ENCODE results near the gene KLHL22.
A peak's percentile ranks its signal among the peaks of the same experiment; 100 is the strongest.
"Not testable (repeated sequence)": the region's sequence is repeated elsewhere in the genome, so short reads cannot be mapped to it uniquely, and the experiment has no call there.

The KLHL22 gene

GRCh38 chr22:20523086-20523983, 27.7 kb upstream of the KLHL22 start:
- DNase-seq (ENCODE audit: low spot score): no peak

DNA sequence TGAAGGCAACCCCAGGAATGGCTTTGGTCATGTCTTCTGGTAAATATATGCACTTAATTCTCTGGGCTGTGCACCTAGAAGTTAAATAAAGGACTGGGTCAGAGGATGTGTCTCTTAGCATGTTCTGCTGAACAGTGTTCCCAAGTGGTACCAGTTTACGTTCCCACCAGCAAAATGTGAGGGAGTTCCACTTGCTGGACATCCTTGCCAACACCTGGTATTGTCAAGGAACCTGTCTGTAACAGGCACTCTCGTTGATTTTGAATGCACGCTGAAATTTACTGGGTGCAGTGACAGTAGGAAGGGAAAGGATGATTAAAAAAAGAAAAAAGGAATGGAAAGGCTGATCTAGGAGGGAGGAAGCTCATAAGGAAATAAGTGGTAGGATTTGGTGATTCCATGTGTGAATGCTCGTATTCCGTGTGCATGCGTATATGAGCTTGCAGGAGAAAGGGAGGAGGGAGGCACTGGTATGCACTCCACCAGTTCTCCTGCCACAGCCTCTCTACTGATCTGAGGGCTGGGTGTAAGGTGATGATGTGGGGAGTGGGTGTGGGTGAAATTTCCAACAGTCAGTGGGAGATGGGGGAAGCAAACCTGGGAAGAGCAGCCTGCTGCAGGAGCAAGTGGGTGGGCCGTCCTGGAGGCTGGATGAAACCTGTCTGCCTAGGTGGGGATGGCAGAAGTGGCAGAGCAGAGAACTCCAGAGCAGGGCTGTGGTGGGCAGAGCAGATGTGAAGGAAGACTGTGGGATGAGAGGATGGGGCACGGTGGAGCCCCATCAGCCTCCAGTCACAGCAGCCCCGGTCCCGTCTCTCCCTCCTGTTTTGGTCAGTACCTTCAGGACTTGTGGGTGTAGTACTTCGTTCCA, 26.8 kb upstream of the KLHL22 start:
- DNase-seq (ENCODE audit: low spot score): no peak

GRCh38 chr22:20520093-20520511, 24.5 kb upstream of the KLHL22 start:
- DNase-seq (ENCODE audit: low spot score): no peak

- no peak for DNase-seq (ENCODE audit: low spot score)
Observed at GRCh38 chr22:20519558-20519957, 24.0 kb upstream of the KLHL22 start.

DNA sequence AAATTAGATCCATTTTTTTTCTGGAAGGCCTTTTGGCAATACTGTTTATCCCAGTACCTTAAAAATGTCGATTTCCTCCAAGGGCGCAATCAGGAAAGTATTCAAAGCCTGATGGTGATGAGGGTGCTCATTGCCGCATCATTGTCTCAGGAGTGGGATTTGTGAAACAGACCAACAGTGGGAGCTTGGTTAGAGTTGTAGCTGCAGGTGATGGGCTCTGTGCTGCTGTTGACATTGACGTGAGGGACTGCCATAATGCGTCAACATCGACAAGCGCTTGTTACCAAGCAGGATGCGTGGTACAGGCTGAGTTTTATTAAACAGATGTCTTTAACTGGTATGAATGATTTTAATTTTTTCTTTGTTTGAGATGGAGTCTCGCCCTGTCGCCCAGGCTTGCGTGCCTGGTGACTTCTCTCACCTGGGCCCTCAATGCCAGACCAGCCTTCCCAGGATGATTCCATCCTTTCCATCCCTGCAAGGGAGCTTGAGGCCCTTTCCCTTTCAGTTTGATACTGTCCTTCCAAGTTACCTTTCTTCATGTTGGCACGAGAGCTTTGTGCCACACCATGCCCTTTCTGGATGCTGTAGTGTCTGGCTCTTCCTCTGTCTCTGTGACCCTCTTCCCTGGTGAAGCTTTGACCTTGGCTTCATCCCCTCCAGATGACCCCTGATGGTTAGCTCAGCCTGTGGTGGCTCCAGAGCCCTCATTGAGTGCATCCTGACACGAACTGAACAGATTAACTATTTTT, 22.4 kb upstream of the KLHL22 start:
- DNase-seq (ENCODE audit: low spot score): no peak

DNA sequence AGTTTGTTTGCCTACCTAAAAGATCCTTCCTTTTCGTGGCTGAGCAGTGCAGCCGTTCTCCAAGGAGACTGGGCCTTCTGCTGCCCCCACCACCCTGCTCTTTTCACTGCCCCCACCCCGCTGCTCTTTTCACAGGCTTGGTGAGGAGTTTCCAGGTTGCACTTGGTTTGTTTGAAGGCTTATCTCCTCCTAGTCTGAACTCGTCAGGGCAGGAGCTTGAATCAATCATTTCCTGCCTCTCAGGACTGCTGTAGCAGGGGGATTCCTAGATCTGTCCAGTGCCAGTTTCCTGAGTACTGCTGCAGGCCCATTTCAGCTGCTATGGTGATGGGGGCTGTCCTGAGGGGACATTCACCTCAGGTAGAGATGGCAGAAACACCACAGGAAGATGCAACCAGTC, 21.8 kb upstream of the KLHL22 start:
- no peak for DNase-seq (ENCODE audit: low spot score)

DNA sequence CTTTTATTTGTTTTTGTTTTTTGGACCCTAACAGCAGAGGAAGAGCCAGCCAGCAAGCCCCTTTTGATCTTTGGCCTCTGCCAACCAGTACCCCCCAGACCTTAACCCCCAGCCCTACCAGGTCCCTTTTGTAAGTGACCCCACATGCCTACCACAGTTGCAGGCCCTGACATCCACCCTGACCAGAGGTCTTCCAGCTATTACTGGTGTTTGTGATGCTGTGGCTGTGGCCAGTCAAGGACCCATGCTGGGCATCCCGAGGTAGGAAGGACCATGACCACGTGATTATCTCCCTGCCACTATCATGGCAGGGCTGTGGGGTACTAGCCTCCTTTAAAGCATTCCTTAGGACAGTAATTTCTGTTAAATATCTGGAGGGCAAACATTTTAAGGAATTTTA, 20.8 kb upstream of the KLHL22 start:
- DNase-seq (ENCODE audit: low spot score): no peak

DNA sequence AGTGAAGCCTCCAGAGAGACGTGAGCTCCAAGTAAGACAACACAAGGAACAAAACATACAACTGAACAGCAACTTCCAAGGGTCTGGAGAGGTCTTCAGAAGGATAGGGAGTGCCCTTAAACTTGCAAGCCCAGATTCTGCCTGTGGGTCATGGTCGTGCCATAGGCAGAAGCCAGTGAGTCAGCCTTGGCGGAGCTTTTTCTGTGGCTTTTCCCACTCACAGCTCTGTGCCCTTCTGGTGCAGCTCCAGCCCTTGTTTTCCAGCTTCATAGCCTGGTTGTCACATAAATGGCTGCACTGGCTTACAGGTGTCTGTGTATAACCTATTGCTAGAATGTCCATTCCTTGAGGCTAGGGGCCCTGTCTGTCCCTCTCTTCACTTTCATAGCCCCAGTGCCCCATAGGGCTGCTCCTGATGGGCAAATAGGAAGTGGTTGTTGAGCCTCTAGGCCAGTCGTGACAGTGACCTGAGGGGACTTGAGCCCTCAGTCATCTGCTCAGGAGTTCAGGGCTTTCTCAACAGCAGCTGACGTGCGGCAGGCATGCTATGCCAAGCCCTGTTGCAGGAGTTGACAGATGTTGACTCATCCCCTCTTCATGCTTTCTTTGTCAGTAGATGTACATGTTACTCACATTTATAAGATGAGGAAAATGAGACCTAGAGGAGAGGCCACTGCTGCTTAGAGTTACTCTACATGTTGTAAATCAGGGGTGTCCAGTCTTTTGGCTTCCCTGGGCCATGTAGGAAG, 19.2 kb upstream of the KLHL22 start:
- no peak for DNase-seq (ENCODE audit: low spot score)

DNA sequence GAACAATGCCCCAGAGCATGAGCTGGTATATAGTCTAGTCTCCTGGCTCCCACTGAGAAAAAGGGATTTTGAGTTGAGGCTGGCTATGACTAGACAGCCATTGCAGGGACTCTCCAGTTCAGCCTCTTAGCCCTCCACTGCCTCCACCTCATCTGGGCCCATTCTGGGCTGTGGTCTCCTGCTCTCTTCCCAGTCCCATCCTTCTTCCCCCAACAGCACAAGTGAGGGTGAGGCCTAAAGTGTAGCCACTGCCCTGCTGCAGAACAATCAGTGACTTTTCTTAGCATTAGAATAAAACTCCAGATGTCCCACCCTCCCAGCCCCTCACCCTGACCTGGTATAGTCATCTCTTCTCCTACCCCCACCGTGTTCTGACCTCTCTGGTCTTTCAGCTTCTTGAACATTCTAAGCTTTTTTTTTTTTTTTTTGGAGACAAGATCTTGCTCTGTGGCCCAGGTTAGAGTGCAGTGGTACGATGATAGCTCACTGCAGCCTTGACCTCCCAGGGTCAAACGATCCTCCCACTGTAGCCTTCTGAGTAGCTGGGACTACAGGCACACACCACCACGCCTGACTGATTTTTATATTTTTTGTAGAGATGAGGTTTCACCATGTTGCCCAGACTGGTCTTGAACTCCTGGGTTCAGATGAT, 16.1 kb upstream of the KLHL22 start:
- DNase-seq (ENCODE audit: low spot score): no peak

DNA sequence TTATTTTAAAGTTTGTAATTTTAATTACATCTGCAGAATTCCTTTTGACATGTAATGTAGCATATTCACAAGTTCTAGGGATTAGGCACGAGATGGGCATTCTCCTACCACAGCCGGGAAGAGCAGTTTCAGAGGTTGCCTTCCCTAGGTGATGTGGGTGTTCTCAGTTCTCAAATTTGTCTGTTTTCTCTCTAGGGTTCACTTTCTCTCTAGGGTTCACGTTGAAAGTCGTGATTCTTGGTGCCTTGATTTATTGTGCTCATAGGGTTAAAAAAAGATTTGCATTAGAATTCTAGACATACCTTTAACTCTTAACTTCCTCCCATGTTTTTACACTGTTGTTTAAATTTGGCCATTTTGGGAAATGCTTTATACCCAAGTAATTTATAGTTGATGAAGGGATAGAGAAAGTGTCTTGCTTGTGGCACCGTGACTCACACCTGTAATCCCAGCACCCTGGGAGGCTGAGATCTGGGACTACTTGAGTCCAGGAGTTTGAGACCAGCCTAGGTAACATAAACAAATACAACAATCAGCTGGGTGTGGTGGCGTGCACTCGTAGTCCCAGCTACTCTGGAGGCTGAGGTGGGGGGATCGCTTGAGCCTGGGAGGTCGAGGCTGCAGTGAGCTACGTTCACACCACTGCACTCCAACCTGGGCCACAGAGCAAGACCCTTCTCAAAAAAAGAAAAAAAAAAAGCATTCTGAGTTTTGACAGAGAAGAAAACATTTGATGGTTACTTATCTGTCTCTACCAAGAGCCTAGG, 15.4 kb upstream of the KLHL22 start:
- DNase-seq (ENCODE audit: low spot score): no peak

DNA sequence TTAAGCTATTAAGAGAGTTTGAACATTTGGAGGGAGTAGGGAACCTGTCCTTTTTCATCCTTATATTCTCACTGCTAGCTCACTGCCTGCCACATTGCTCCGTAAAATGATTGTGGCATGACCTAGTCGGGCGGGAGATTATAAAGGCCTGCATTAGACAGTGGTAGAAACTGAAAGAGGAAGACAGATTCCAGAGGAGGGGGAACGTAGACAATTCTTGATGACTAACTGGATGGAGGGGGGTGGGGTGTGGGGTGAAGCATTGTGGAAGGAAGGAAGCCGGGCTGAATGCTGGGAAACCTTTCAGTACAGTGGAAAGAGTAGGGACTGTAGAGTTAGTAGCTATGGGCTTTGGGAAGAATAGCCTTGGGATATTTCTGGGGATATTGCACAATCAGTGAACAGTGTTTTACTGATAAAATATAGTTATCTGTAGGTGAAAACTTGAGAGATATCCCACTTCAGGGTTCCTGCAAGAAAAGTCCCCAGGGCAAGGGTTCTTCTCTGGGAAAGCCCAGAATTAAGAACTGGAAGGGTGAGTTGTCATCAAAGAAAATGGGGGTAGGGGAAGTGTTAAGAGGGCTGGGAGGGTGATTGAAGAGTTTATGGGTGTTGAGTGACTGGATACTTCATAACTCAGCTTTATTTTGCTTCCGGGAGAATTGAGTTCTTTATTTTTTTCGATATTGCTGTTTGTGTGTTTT, 13.9 kb upstream of the KLHL22 start:
- peak; percentile 77 for DNase-seq (ENCODE audit: low spot score)

DNA sequence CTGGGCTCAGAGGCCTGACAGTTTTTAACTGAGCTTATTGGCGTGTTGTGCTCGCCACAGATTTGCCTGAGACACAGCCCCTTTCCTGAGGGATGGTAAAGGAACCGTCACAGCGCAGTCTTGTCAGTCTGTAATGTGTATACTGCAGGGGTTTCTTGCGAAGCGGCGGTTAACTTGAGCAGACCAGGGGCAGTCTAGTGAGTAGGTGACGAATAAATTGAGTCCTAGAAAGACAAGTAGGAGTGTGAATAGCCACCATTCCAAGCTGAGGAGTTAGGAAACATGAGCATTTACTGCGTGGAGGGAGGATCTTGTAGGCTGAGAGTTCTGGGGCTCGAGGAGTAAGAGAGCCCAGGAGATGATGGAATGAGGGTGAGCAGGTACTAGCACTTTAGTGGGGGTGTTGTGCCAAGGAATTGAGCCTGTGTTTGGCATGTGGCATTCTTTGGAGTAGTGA, 13.2 kb upstream of the KLHL22 start:
- no peak for DNase-seq (ENCODE audit: low spot score)

- DNase-seq (ENCODE audit: low spot score): not testable (repeated sequence)
Observed at GRCh38 chr22:20508067-20508755, 12.6 kb upstream of the KLHL22 start.

DNA sequence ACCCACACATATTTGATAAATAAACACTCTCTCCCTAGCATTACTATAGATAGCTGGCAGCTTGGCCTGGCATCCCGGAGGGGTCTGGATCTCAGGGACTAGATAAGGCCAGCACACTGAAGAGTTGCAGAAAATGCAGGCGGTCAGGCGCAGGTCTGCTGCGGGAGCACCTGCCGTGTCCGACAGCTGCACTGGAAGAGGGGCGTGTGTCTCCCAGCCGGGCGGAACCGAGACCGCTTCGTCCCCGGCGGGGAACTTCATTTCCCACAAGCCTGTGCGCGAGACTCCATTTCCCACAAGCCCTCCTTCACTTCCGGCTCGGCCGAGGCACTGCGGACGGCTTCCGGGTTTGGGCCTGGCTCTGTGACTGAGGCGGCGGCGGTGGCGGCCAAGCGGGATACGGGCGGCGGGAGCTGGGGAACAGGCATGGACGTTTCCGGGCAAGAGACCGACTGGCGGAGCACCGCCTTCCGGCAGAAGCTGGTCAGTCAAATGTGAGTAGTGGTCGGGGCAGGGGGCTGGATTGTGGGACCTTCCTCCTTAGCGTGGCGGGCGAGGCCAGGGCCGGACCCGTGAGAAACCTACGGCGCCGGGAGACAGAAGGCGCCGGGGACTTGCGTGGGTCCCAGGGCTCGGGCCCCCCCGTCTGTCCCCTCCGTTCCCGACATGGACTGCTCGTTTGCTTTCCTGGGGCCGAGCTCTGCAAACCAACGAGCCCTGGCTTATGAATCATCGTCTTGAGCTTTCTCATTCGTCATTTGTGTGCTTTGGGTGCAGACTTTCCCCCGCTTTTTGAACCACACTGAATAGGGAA, 11.9 kb upstream of the KLHL22 start, which contains the start of gene MED15:
TSS of gene MED15 (plus strand) at position 358 of the 814 bp plus-strand sequence. CDS start at position 427, 69 bp downstream.
- DNase-seq (ENCODE audit: low spot score): peak; percentile 92

DNA sequence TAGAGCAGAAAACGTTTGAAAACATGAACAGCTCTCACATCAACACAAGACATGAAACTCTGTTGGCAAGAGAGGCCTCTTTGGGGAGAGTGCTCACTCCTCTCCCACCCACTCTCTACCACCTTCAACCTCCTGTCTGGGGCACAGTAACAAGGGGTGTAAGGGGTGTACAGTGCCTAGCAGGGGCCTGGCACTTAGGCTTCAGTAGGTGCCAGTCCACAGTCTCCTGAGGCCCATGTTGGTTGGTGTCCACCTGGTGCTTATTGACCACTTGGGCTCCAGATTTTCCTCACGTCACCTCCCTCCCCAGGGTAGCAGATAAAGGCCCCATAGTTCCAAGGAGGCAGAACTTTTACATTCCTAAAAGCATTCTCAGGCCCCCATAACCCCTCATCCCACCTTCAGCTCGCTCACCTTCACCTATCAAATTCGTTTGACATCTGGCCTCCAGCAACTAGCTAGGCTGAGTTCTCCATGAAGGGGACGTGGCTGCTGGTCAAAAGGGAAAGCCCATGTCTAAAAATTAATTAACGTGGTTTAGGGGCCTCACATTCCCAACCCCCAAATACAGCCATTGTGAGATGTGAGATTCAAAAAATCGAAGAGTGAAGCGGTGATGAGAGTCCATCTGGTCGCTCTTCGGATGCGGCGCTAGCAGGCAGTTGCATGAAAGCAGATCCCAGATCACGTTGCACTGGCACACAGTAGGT, 11.1 kb upstream of the KLHL22 start:
- no peak for DNase-seq (ENCODE audit: low spot score)

DNA sequence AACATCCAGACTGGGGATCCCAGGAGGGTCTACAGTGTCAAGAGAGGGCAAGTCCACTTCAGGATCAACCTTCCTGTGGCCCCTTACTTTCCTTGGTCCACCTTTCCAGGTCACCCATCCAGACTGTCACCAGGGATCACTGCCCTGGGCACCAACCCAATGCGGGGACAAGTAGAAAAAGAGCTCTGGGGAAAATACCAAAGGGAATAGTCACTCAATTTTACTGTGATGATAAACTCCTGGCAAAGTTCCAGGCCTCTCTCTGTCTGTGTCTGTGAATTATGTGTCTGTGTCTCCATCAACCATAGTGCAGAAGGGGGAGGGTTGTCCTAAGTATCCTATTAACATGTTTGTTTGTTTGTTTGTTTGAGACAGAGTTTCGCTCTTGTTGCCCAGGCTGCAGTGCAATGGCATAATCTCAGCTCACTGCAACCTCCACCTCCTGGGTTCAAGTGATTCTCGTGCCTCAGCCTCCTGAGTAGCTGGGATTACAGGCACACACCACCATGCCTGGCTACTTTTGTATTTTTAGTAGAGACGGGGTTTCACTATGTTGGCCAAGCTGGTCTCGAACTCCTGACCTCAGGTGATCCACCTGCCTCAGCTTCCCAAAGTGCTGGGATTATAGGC, 8.8 kb upstream of the KLHL22 start:
- not testable (repeated sequence) for DNase-seq (ENCODE audit: low spot score)

DNA sequence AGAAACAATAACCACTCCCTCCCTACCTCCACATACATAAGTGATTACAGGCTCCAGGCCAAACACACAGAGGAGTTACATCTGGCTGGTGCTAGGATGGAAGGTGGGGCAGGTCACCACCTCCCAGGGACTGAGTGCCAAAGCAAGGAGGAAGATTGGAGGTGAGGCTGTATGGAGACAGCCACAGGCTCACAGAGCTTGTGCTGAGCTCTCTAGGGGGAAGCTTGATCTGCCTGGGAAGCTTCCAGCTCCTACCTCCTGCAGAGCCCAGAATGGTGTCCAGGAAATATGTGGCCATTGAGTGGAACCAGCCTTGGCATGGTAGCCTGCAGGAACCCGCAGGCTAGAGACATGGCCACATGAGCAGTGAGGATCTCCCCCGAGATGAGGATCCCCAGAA, 8.2 kb upstream of the KLHL22 start:
- DNase-seq (ENCODE audit: low spot score): no peak
